Dermis microvascular lymphatic vessel endothelial cell (primary cell): ENCODE data around the gene DRC7. TPM values are rescaled to one million over a fixed set of nuclear protein-coding genes. Genes with fewer than 3 reads are reported as not detected.
"Not testable (repeated sequence)": the region's sequence is repeated elsewhere in the genome, so short reads cannot be mapped to it uniquely, and the experiment has no call there.

ENCODE experiments used
- DNase-seq, 2 donors: peaks; one replicate each; pipeline versions ENCODE4 v3.0.0 to v3.0.0-alpha.2; 2010; ENCODE audit warnings: low read depth in 2 of 2
- total RNA-seq: library from RNA; depleted of rRNA; stranded (reverse); fragments of >200 nt; gene quantifications from 2 replicates; pipeline ENCODE4 v1.2.1, GENCODE V29; 2014

The DRC7 gene
- total RNA-seq, 1 donor from 2014 or later: 0.26 TPM

DNA sequence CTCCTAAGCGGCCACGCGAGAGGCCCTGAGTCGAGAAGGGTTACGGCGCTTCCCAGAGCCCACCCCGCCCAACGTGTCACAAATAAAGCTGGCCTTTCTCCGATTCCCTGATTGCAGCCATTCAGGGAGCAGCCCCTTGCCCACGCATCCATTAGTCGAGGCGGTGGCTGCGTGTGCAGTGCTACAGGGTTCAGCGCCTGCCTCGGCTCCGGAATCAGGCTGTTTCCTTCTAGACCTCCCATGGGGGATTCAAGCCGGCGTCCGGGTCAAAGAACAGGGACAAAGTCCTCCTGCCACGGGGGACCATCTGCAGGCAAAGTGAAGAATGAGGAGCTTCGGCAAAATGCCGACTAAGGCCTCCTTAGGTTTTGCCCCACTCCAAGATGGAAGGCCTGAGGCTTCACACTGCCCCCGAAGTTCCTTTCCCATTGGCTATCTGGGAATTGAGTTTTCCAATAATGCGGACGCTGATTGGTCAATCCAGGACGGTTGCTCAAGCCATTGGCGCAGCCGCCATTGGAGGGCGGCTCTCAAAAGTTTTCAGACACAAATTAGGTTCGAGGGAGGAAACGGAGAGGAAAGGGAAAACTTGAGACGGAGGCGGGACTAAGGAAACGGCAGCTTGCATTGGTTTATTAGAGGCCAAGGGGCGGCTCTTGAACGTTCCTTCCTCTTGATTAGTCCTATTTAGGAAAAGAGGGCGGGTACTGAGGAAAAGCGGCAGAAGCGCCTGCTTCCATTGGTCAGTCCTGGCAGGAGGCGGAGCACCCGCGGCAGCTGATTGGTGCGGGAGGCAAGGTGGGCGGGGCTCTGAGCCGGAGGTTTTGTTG lies 40.5 kb downstream of the DRC7 start:
- peak; percentile 100 for DNase-seq

- DNase-seq: peak in 1 of 2 donors; percentile 37
Measured at GRCh38 chr16:57735755-57736418, 41.3 kb downstream of the DRC7 start, which contains the start of gene KATNB1. TSS of gene KATNB1 (plus strand) at chr16:57735770. CDS start at chr16:57737244, 1,474 bp downstream.

DNA sequence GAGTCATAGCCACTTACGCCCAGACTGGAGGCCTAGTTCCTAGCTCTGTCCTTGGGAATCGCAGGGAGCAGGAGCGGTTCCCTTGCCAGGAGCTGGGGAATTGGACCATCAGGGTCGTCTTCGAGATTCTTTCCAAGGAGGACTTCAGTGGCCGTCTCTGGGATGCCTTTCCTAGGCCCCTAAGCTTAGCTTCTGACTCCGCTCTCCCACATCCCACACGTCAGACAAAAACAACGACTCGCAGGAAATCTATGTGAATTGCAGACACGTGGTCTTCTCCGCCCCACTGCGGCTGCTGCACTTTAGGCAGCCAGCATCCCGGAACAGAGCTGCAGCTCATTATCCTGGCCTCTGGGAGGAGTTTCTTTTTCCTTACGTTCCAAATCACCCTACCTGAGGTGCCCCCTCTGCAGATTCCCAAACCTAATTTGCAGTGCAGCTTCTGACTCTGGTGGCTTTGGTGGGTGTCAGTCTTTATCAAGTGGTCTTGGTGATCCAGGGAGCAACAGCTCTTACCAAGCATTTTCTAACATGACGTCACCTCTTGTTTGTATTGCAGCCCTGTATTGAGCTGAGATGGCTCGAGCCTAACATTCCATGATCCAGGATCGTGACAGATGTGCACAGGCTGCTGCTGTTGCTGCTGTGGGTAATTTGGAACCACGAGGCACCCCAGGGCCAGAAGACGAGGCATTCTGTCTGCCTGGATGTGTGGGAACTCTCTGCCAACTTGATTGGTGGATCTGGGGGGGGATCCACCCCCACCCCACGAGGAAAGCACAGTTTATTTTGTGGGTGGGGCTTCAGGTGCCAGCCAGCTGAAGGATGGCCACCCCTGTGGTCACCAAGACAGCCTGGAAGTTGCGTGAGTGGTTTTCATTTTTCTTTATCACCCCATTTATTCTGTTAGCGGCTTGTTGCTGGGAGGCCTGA lies 42.1 kb downstream of the DRC7 start:
- peak; percentile 79 to 87 for DNase-seq

- DNase-seq: no peak
Measured at GRCh38 chr16:57738844-57739243, 44.2 kb downstream of the DRC7 start.

- DNase-seq: no peak
Measured at GRCh38 chr16:57739756-57740422, 45.3 kb downstream of the DRC7 start.

- DNase-seq: no peak
Measured at GRCh38 chr16:57740423-57741071, 45.9 kb downstream of the DRC7 start.

- DNase-seq: no peak
Measured at GRCh38 chr16:57741660-57742191, 47.1 kb downstream of the DRC7 start.

DNA sequence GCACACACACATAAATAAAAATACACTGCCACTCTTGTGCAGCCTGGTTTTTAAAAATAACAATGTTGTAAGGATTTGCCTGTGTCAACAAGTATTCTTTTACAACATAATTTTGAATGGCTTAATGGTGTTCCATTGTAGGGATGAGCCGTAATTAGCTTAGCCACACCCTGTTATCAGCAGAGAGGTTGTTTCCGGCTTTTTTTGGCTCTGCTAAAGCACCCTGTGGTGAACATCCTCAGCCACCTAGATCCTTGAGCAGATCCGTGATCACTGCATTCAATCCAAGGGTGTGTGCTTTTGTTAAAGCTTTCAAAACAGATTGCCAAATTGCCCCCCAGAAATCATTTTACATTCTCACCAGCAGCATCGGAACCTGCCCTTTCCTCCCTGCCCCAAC lies 47.9 kb downstream of the DRC7 start:
- no peak for DNase-seq

DNA sequence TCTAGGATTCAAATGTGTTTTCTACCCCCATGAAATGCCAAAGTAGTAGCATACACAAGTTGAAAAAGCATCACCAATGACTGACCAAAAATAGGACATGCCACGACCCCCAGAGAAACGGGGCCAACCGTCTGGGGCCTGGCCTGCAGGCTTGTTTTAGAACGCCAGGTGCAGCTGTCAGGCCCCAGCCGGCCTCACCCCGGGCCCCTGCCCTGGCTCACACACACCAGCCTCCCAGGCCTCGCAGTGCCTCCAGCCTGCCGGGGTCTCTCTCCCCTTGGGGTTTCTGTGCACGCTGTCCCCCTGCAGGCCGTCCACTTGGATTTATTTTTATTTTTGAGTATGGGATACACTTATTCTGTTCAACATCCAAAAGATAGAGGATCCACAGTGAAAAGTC lies 48.9 kb downstream of the DRC7 start:
- DNase-seq: no peak

GRCh38 chr16:57743886-57744641 lies 49.5 kb downstream of the DRC7 start:
- no peak for DNase-seq

- DNase-seq: no peak
Measured at GRCh38 chr16:57744642-57744903, 50.0 kb downstream of the DRC7 start.

DNA sequence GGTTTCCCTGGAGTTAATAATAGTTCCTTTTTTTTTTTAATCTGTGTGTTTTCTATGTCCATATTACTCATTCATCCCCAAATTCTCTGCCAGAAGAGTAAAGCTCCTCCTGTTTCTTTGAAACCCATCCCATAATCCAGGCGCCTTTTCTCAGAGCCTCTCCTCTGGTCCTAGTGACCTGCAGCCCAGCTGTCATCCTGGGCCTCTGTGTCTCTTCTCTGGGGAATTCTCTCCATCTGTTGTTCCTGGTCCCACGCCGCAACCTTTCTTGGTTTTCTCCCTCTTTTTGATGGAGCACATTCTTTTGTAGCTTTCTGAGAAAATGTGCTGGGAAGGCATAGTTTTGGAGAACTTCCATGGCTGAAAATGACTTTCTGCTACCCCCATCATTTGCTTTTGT lies 51.2 kb downstream of the DRC7 start:
- DNase-seq: no peak

DNA sequence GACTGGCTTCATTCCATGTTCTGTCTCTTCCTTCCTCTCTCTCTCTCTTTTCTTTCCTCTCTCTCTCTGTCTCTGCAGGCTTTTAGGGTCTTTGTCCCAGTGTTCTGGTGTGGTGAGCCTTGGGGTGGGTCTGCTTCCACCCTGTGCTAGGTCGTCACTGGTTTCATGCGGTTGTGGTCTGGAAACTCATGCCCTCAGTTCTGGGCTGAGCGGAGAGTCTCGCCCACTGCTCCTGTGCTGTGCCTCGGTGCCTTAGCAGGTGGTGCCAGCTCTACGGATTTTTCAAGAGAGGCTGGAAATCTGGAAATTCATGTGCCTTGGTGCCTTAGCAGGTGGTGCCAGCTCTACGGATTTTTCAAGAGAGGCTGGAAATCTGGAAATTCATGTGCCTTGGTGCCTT lies 51.7 kb downstream of the DRC7 start:
- not testable (repeated sequence) for DNase-seq

DNA sequence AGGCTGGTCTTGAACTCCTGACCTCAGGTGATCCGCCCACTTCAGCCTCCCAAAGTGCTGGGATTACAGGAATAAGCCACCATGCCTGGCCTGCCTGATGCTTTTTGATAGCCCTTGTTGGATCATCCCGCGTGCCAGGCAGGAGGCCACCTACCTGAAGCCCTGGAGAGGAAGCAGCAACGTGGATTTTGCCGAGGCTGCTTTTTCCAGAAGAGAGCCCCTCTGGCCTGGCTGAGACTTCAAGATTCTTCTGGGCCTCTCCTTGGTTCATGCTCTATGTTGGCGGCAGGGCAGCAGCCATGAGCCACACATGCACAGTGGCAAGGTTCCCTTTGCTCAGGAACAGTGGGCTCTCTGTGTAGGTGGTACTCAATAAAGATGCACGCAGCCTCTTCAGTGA lies 52.5 kb downstream of the DRC7 start:
- no peak for DNase-seq

DNA sequence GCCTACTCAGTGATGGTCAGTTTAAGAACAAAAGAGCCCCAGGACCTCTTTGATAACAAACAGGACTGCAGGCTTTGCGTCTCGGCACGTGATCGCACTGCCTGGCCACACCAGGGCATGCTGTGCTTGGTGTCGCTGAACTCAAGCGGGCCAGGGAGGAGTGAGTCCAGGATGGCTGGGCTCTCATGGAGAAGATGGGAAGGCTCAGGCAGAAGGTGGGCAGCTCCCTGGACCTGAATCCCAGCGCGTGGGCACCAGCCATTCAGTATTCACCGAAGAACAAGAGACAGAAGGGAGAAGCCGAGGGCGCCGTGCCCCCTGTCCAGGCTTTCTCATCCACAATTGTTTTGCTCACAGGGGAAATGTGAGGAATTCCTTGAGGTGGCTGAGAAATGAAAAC lies 52.9 kb downstream of the DRC7 start:
- no peak for DNase-seq

DNA sequence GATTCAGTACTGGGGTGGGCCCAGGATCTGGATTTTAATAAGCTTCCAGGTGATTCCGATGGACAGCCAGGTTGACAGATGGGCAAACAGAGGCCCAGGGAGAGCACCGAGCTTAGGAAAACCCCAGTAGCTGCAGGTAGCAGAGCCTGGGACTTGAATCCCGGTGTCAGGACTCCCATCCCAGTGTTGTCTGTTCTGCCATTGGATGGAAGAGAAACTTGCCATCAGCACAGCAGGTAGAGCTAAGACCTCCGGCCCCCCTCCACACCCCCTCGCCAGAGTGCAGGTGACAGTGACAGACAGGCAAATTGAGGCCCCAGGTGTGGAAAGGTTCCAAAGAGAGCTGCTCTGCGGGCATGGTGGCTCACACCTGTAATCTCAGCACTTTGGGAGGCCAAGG lies 53.4 kb downstream of the DRC7 start:
- DNase-seq: no peak

- no peak for DNase-seq
Measured at GRCh38 chr16:57748596-57748995, 54.0 kb downstream of the DRC7 start.

GRCh38 chr16:57749101-57749692 lies 54.6 kb downstream of the DRC7 start:
- DNase-seq: no peak

- no peak for DNase-seq
Measured at GRCh38 chr16:57749856-57750452, 55.3 kb downstream of the DRC7 start.
